H1 (cell line): ENCODE results near the gene ASAP2. TPM values are rescaled to one million over a fixed set of nuclear protein-coding genes. Genes with fewer than 3 reads are reported as not detected.

Source experiments
- CTCF ChIA-PET: fragments of 300-600 bp; sonication (Branson Sonifier 250); formaldehyde crosslinking; loops from one replicate; lab custom pipeline; 2021; ENCODE audit not compliant: partially characterized antibody; lab: Charles Lee
- POLR2A ChIA-PET: fragments of 300-600 bp; sonication (Branson Sonifier 250); formaldehyde crosslinking; loops from one replicate; lab custom pipeline; 2021; ENCODE audit warnings: inconsistent platforms; ENCODE audit not compliant: partially characterized antibody; lab: Charles Lee
- DNase-seq, 2 experiments: peaks; one replicate each; pipeline versions ENCODE4 v3.0.0 to v3.0.0-alpha.2; 2010 to 2022; ENCODE audit warnings: low spot score in 2 of 2, low read depth in 1 of 2, mixed read lengths in 1 of 2
- FAIRE-seq: peaks from 2 replicates; lab custom pipeline; 2011; peaks lifted over from hg19 to GRCh38; lab: Jason Lieb, UNC
- H2AFZ ChIP-seq: 2 replicates; pipeline ENCODE4 v1.8.1; 2012; ENCODE audit warnings: low read length, inconsistent platforms
- H2AK5ac ChIP-seq: 2 replicates; pipeline ENCODE4 v1.6.1; 2013; ENCODE audit warnings: low read depth, low read length
- H2BK120ac ChIP-seq: replicated peaks from 2 replicates; pipeline ENCODE3; 2013; ENCODE audit warnings: low read depth, low read length, inconsistent platforms
- H2BK12ac ChIP-seq: 2 replicates; pipeline ENCODE4 v1.6.1; 2013; ENCODE audit warnings: low read depth, low read length
- H2BK15ac ChIP-seq: 2 replicates; pipeline ENCODE4 v1.6.1; 2013; ENCODE audit warnings: low read length
- H2BK20ac ChIP-seq: 2 replicates; pipeline ENCODE4 v1.6.1; 2013; ENCODE audit warnings: low read length
- H2BK5ac ChIP-seq: 2 replicates; pipeline ENCODE4 v1.6.1; 2013; ENCODE audit warnings: low read depth, low read length
- H3K14ac ChIP-seq: 2 replicates; pipeline ENCODE4 v1.6.1; 2013; ENCODE audit warnings: inconsistent platforms; ENCODE audit not compliant: insufficient read length
- H3K18ac ChIP-seq: 2 replicates; pipeline ENCODE4 v1.6.1; 2013; ENCODE audit warnings: low read length; ENCODE audit errors: extremely low read depth
- H3K23ac ChIP-seq: 2 replicates; pipeline ENCODE4 v1.6.1; 2013; ENCODE audit warnings: inconsistent platforms; ENCODE audit not compliant: insufficient read length
- H3K23me2 ChIP-seq: 2 replicates; pipeline ENCODE4 v1.6.1; 2013; ENCODE audit warnings: low read depth, low read length
- H3K27ac ChIP-seq: 2 replicates; pipeline ENCODE4 v1.6.1; 2011; ENCODE audit warnings: low read depth, low read length, inconsistent platforms
- H3K27me3 ChIP-seq, 4 experiments: replicated peaks in 1 of 4; 1 replicate in 1 of 4; 2 replicates in 3 of 4; pipeline versions ENCODE4 v1.6.1 to v1.8.1; 2011 to 2013; ENCODE audit warnings: low read length in 3 of 4, mild to moderate bottlenecking in 3 of 4, inconsistent platforms in 2 of 4, mixed read lengths in 2 of 4, moderate library complexity in 1 of 4; ENCODE audit not compliant: control insufficient read depth in 3 of 4, insufficient read depth in 3 of 4; ENCODE audit errors: extremely low read depth in 1 of 4
- H3K36me3 ChIP-seq, 4 experiments: 2 replicates each; pipeline versions ENCODE4 v1.6.1 to v1.8.1; 2011 to 2013; ENCODE audit warnings: mild to moderate bottlenecking in 4 of 4, low read length in 3 of 4, moderate library complexity in 2 of 4, control low read depth in 1 of 4, inconsistent platforms in 1 of 4; ENCODE audit not compliant: insufficient read depth in 4 of 4, control insufficient read depth in 2 of 4
- H3K4ac ChIP-seq: replicated peaks from 2 replicates; pipeline ENCODE3; 2013; ENCODE audit warnings: low read length, low read depth, mixed read lengths, inconsistent platforms; ENCODE audit not compliant: insufficient read length
- H3K4me1 ChIP-seq, 4 experiments: replicated peaks in 1 of 4; 1 replicate in 1 of 4; 2 replicates in 3 of 4; pipeline versions ENCODE4 v1.6.1 to v1.8.1; 2011 to 2013; ENCODE audit warnings: low read length in 3 of 4, inconsistent platforms in 2 of 4, mixed read lengths in 1 of 4; ENCODE audit not compliant: insufficient read depth in 4 of 4, control insufficient read depth in 3 of 4
- H3K4me2 ChIP-seq, 2 experiments: 2 replicates each; pipeline versions ENCODE4 v1.6.1 to v1.8.1; 2011 to 2013; ENCODE audit warnings: low read depth in 2 of 2, low read length in 2 of 2, control low read depth in 1 of 2, inconsistent platforms in 1 of 2, mild to moderate bottlenecking in 1 of 2; ENCODE audit not compliant: insufficient read depth in 1 of 2
- H3K4me3 ChIP-seq, 4 experiments: fragments of 200-600, 300-600 bp in 1 of 4; sonication (generic), shearing (Covaris generic), sonication (Bioruptor Twin) in 1 of 4; 2 replicates each; pipeline versions ENCODE4 v1.5.1 to v1.8.1; 2011 to 2016; ENCODE audit warnings: low read length in 4 of 4, low read depth in 3 of 4, control low read depth in 2 of 4, inconsistent platforms in 2 of 4, mild to moderate bottlenecking in 2 of 4, mixed read lengths in 1 of 4, moderate library complexity in 1 of 4; ENCODE audit not compliant: insufficient read depth in 2 of 4; ENCODE audit errors: extremely low read depth in 1 of 4
- H3K56ac ChIP-seq: replicated peaks from 2 replicates; pipeline ENCODE3; 2013; ENCODE audit warnings: low read depth, mild to moderate bottlenecking, mixed read lengths, low read length, inconsistent platforms; ENCODE audit not compliant: insufficient read length
- H3K79me1 ChIP-seq: 2 replicates; pipeline ENCODE4 v1.6.1; 2013; ENCODE audit warnings: low read depth, low read length, control low read depth
- H3K79me2 ChIP-seq, 2 experiments: 2 replicates each; pipeline versions ENCODE4 v1.6.1 to v1.8.1; 2012 to 2013; ENCODE audit warnings: low read length in 2 of 2, mild to moderate bottlenecking in 2 of 2, inconsistent platforms in 1 of 2; ENCODE audit not compliant: insufficient read depth in 2 of 2, control insufficient read depth in 1 of 2
- H3K9ac ChIP-seq, 4 experiments: replicated peaks in 1 of 4; 1 replicate in 1 of 4; 2 replicates in 3 of 4; pipeline versions ENCODE4 v1.6.1 to v1.8.1; 2011 to 2013; ENCODE audit warnings: low read depth in 3 of 4, low read length in 3 of 4, control low read depth in 2 of 4, mild to moderate bottlenecking in 2 of 4, moderate library complexity in 2 of 4, inconsistent platforms in 1 of 4; ENCODE audit errors: extremely low read depth in 1 of 4
- H3K9me3 ChIP-seq, 2 experiments: 2 replicates each; pipeline versions ENCODE4 v1.6.1 to v1.8.1; 2012 to 2013; ENCODE audit warnings: mild to moderate bottlenecking in 2 of 2, moderate library complexity in 2 of 2, control low read depth in 1 of 2, inconsistent platforms in 1 of 2, low read depth in 1 of 2, low read length in 1 of 2, mixed read lengths in 1 of 2; ENCODE audit not compliant: insufficient read depth in 2 of 2
- H4K20me1 ChIP-seq, 2 experiments: replicated peaks in 1 of 2; 2 replicates each; pipeline versions ENCODE3 to v1.8.1; 2011 to 2013; ENCODE audit warnings: inconsistent platforms in 2 of 2, low read length in 2 of 2, mild to moderate bottlenecking in 1 of 2; ENCODE audit not compliant: insufficient read depth in 2 of 2, control insufficient read depth in 1 of 2
- H4K5ac ChIP-seq: 2 replicates; pipeline ENCODE4 v1.6.1; 2013; ENCODE audit warnings: low read length, low read depth, mixed read lengths, inconsistent platforms; ENCODE audit not compliant: insufficient read length
- H4K8ac ChIP-seq: 2 replicates; pipeline ENCODE4 v1.8.0; 2013; ENCODE audit warnings: mild to moderate bottlenecking, moderate library complexity, low read length, inconsistent platforms; ENCODE audit not compliant: insufficient read depth; ENCODE audit errors: extremely low read depth
- H4K91ac ChIP-seq: replicated peaks from 2 replicates; pipeline ENCODE3; 2013; ENCODE audit warnings: low read length, mixed read lengths, inconsistent platforms; ENCODE audit not compliant: insufficient read length
- BRCA1 ChIP-seq: IDR thresholded peaks from 2 replicates; pipeline ENCODE4 v1.6.1; 2012; ENCODE audit warnings: low read depth, low read length, improper control_type of control experiment
- CREB1 ChIP-seq: IDR thresholded peaks from 2 replicates; pipeline ENCODE4 v1.6.1; 2012; ENCODE audit warnings: inconsistent platforms
- EP300 ChIP-seq, 2 experiments: IDR thresholded peaks; 1 replicate in 1 of 2; 2 replicates in 1 of 2; pipeline ENCODE4 v1.6.1; 2011 to 2012; ENCODE audit warnings: low read depth in 2 of 2, low read length in 2 of 2, mild to moderate bottlenecking in 2 of 2, borderline replicate concordance in 1 of 2, inconsistent platforms in 1 of 2, moderate library complexity in 1 of 2
- GABPA ChIP-seq: IDR thresholded peaks from 2 replicates; pipeline ENCODE4 v1.6.1; 2011; ENCODE audit warnings: mild to moderate bottlenecking, low read length, moderate library complexity, borderline replicate concordance; ENCODE audit not compliant: insufficient read depth
- JUN ChIP-seq: IDR thresholded peaks from 2 replicates; pipeline ENCODE4 v1.6.1; 2011; ENCODE audit warnings: low read depth, mild to moderate bottlenecking, improper control_type of control experiment, low read length
- KDM5A ChIP-seq: fragments of 200-600 bp; IDR thresholded peaks from 2 replicates; pipeline ENCODE4 v1.7.1; 2012; ENCODE audit warnings: mild to moderate bottlenecking, low read length, inconsistent platforms, mixed read lengths
- TEAD4 ChIP-seq: IDR thresholded peaks from 2 replicates; pipeline ENCODE4 v1.6.1; 2012; ENCODE audit warnings: low read depth, low read length, inconsistent platforms, mixed read lengths
- YY1 ChIP-seq: IDR thresholded peaks from 2 replicates; pipeline ENCODE4 v1.6.1; 2011; ENCODE audit warnings: low read depth, mild to moderate bottlenecking, low read length
- ZNF274 ChIP-seq: IDR thresholded peaks from 2 replicates; pipeline ENCODE4 v1.7.0; 2012; ENCODE audit warnings: low read length, borderline replicate concordance; ENCODE audit errors: extremely low read depth
- polyA plus RNA-seq, 7 experiments: library from polyadenylated mRNA; depleted of rRNA in 3 of 7; stranded (reverse) in 5 of 7; unstranded in 2 of 7; fragments of >200 nt in 5 of 7; fragments of 200-250 nt in 2 of 7; gene quantifications; 1 replicate in 5 of 7; 2 replicates in 1 of 7; 4 replicates in 1 of 7; pipeline versions ENCODE4 v1.2.1 to v1.2.3, GENCODE V29; 2011 to 2013; ENCODE audit warnings: missing spikeins in 2 of 7, mixed read lengths in 2 of 7
- total RNA-seq: library from RNA; stranded (reverse); fragmentation: NEBNext Ultra II Directional; extraction: Animal tissue kit (Norgen Biotek cat#: 25700); gene quantifications from 2 replicates; pipeline ENCODE4 v1.2.1, GENCODE V29; 2021
- TF ChIP-seq, protein P1 (sequence below): IDR thresholded peaks from 2 replicates; pipeline ENCODE4 v1.6.1; 2012; ENCODE audit warnings: low read length, inconsistent platforms

The ASAP2 gene
- total and polyA plus RNA-seq, 2 of the 8 experiments (the other 6 are each of a cell fraction or from before 2014, with no cell fraction given) = 10.2 to 18.7 TPM

DNA sequence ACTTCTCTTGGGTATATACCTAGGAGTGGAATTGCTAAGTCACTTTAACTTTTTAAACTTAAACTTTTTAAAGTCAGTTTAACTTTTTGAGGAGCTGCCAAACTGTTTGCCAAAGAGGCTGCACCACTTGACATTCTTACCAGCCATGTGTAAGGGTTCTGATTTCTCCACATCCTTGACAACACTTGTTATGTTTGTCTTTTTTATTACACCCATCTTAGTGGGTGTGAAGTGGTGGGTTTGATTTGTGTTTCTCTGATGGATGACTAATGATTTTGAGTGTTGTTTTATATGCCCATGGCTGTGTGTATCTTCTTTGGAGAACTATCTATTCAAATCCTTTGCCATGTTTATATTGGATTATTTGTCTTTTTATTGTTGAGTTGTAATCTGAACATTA lies 13.6 kb downstream of the ASAP2 start:
- peaks cover 18 to 20% of the 10 kb centered on the region in 2 experiments for H4K20me1 ChIP-seq
- no peak overlapping the region for H2BK20ac ChIP-seq
- peaks cover 0 to 9% (median 4%) of the 10 kb centered on the region in 4 experiments; a peak in 4 of 7 replicates for H3K4me1 ChIP-seq
- H2AFZ ChIP-seq = no peak overlapping the region
- no peaks in the 10 kb centered on the region for H3K36me3 ChIP-seq
- no peak overlapping the region for H3K18ac ChIP-seq
- peaks cover 0 to 50% of the 10 kb centered on the region in 2 experiments for H3K79me2 ChIP-seq
- no peak overlapping the region for H3K4ac ChIP-seq
- no peak overlapping the region for H3K4me2 ChIP-seq
- H3K9me3 ChIP-seq = no peaks in the 10 kb centered on the region
- no peak overlapping the region for H2BK120ac ChIP-seq
- no peak overlapping the region for H4K5ac ChIP-seq
- H2BK5ac ChIP-seq = no peak overlapping the region
- peaks cover 0 to 13% (median 10%) of the 10 kb centered on the region in 4 experiments; a peak in 5 of 7 replicates for H3K27me3 ChIP-seq
- TF ChIP-seq EP300 (IDR thresholded peaks at IDR 0.05; ENCODE audit: borderline replicate concordance in 1 of 2, low read depth in 2 of 2, low read length in 2 of 2) (no peak), GABPA (no peak), JUN (no peak), CREB1 (no peak), BRCA1 (no peak), ZNF274 (no peak), YY1 (no peak), KDM5A (no peak), TEAD4 (no peak)
- TF ChIP-seq, protein P1, sequence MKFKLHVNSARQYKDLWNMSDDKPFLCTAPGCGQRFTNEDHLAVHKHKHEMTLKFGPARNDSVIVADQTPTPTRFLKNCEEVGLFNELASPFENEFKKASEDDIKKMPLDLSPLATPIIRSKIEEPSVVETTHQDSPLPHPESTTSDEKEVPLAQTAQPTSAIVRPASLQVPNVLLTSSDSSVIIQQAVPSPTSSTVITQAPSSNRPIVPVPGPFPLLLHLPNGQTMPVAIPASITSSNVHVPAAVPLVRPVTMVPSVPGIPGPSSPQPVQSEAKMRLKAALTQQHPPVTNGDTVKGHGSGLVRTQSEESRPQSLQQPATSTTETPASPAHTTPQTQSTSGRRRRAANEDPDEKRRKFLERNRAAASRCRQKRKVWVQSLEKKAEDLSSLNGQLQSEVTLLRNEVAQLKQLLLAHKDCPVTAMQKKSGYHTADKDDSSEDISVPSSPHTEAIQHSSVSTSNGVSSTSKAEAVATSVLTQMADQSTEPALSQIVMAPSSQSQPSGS = no peak
- H3K23ac ChIP-seq = no peak overlapping the region
- no peak for FAIRE-seq
- no peak overlapping the region for H3K4me3 ChIP-seq
- H3K56ac ChIP-seq = no peak overlapping the region
- H3K79me1 ChIP-seq = peaks cover 14% of the 10 kb centered on the region
- ChIA-PET CTCF (no interaction called here), POLR2A (no interaction called here)
- H3K9ac ChIP-seq = no peak overlapping the region
- H2BK12ac ChIP-seq = no peak overlapping the region
- no peaks in the 10 kb centered on the region for H3K23me2 ChIP-seq
- no peak overlapping the region for H3K27ac ChIP-seq
- no peak for DNase-seq
- no peak overlapping the region for H2AK5ac ChIP-seq
- H3K14ac ChIP-seq = no peak overlapping the region
- no peak overlapping the region for H4K91ac ChIP-seq
- no peak overlapping the region for H4K8ac ChIP-seq
- no peak overlapping the region for H2BK15ac ChIP-seq
